HG02840 (cell line): ENCODE results near the gene PDE8A.

Source experiments
- ATAC-seq: cut with Tn5 transposase; IDR thresholded peaks from one replicate; pipeline ENCODE4 v1.9.1; 2021; ENCODE audit warnings: mild to moderate bottlenecking, moderate library complexity, moderate number of reproducible peaks; ENCODE audit not compliant: unreplicated experiment, low FRiP score

PDE8A gene

DNA sequence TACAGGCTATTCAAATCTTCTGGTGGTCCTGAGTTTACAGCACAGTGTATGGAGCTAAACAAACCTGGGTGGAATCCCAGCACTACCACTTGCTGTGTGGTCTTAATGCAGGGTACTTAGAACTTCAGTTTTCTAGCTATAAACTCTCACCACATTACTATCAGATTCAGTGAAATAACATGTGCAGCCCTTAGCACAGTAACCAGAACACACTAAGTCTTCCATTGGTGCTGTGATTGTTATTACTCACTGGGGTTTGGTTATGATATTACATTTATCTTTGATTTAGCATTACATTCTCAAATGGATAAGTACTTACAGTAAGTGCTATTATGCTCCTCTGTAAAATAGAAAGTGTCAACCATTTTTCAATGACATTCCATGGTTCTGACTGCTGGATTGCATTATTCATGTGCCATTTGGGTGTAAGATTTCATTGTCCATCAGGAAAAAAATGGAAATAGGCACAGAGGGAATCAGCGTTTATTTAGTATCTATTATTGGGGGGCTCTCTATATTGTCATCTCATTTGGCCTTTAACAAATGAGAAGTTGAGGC is 81.9 kb downstream of the PDE8A start:
- ATAC-seq = no peak

- ATAC-seq = no peak
Measured at GRCh38 chr15:85064710-85065109, 83.1 kb downstream of the PDE8A start.

- ATAC-seq = no peak
Measured at GRCh38 chr15:85071061-85071460, 89.4 kb downstream of the PDE8A start.

DNA sequence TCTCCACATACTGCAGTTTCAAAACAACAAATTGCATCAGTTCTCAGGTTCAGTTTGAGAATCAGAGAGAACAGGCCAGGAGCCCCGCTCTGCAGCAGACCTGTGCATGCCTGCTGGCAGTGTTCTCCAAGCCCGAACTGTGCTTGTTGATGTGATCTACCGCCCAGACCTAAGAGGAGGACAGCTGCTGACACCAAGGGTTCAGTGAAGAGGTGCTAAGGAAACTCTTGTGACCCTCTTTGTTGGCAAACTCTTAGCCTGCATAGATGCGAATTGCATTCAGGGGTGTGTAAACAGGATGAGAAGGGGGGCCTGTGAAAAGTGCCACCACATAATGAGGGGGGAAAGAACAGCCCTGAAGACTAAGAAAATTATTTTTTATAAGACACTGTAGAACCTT is 89.8 kb downstream of the PDE8A start:
- no peak for ATAC-seq

- no peak for ATAC-seq
Measured at GRCh38 chr15:85072917-85073316, 91.3 kb downstream of the PDE8A start.

DNA sequence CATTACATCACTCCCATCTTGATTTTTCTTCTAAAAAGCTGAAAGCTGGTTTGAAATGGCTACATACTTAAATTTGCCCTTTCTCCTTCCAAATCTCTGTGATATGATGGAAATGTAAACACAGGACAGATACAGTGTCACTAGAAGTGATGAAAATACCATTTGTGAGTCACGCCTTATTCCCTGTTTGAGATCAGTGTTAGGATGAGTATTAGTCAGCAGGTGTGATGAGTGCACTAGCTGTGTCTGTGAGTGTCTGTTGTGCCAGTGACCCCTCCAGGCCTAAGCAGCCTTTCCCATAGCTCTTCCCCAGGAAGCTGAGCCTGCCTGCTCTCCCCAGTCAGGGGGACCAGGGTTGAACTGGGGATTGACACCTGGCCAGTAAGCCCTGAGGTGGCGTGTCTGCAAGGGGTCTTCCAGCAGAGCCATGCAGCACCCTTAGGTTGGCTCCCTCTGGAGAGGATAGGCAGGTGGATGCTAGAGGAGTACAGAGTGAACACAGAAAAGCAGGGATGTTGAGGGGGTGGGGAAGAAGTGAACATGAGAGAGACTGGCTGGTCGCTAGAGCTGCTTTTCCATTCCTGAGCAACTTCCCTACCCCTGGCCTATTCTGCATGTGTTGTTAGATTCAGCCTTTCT is 92.0 kb downstream of the PDE8A start:
- no peak for ATAC-seq

DNA sequence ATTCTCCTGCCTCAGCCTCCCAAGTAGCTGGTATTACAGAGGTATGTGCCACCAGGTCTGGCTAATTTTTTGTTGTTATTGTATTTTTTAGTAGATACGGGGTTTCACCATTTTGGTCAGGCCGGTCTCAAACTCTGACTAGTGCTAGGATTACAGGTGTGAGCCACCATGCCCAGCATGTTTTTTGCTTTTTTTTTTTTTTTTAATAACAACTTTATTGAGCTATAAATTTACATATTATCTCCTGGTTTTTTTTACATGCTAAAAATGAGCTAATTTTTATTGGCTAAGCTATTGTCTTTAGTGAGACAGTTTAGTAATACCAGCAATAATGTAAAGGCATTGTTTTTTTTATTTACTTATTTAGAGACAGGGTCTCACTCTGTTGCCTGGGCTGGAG is 105.2 kb downstream of the PDE8A start:
- no peak for ATAC-seq

GRCh38 chr15:85088300-85088699 is 106.6 kb downstream of the PDE8A start:
- ATAC-seq = no peak

- ATAC-seq = no peak
Measured at GRCh38 chr15:85089929-85090597, 108.4 kb downstream of the PDE8A start.

- ATAC-seq = no peak
Measured at GRCh38 chr15:85091990-85092389, 110.3 kb downstream of the PDE8A start.

GRCh38 chr15:85094685-85095084 is 113.0 kb downstream of the PDE8A start:
- no peak for ATAC-seq

DNA sequence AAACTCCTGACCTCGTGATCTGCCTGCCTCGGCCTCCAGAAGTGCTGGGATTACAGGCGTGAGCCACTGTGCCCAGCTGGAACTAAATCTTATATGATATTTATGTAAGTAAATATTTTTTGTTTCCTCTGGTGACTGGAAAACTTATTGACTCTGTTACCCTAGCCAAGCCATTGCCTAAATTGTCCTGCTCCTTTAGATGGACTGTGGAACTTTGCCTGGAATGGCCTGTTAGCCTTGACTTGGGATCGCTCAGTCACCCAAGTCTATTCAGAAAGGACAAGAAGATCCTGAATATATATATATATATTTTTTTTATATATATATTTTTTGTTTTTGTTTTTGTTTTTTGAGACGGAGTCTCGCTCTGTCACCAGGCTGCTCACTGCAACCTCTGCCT is 113.9 kb downstream of the PDE8A start:
- no peak for ATAC-seq

DNA sequence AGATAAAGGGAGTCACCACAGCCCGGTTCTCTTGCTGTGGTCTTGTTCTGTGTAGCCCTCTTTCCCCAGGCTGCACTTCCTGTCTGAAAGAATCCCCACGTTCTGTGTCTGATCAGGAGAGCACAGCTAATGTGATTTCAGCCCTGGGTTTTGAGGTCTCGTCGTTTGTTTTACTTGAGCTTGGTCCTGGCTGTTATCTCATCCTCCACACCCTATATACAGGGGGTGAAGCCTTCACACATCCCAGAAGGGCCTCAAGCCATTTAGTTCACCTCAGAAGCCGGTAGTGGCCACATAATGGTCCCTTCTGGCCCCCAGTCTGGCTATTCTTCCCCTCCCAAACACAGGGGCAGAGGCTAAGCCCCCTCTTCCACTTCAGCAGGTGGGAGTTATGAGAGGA is 115.6 kb downstream of the PDE8A start:
- ATAC-seq = no peak

DNA sequence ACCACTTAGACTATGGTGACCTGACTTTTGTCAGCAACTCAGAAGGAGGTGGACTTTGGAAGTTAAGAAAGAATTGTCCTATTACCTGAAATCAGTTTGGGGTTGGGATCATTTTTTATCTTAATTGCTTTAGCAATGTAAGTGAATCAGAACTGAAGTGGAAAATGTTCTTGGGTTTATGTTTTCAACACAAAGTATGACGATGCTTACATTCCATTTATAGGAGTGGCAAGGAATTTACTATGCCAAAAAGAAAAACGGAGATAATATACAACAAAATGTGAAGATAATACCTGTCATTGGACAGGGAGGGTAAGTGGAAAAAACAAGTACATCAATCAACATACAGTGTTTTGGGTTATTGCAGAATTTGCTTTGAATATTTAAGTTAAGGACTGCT is 116.1 kb downstream of the PDE8A start:
- no peak for ATAC-seq

- no peak for ATAC-seq
Measured at GRCh38 chr15:85099195-85099803, 117.6 kb downstream of the PDE8A start.

GRCh38 chr15:85100186-85100937 is 118.7 kb downstream of the PDE8A start:
- ATAC-seq = no peak

DNA sequence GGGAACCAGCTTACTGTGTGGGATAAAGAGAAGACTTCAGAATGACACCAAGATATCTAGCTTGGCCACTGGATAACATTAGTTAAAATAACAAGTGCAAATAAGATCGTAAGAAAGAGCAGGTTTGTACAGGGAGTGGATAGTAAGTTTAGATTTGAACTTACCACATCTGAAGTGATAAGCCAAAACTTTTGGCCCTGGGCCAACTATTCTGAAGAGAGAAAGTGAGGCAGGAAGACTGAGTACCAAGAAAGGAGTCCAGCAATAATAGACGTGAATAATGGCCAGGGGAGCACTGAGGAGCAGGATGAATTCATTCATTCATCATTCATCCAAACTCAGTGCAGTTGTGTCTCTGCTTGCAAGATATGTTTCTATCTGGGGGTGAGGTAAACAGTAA is 122.9 kb downstream of the PDE8A start:
- no peak for ATAC-seq

DNA sequence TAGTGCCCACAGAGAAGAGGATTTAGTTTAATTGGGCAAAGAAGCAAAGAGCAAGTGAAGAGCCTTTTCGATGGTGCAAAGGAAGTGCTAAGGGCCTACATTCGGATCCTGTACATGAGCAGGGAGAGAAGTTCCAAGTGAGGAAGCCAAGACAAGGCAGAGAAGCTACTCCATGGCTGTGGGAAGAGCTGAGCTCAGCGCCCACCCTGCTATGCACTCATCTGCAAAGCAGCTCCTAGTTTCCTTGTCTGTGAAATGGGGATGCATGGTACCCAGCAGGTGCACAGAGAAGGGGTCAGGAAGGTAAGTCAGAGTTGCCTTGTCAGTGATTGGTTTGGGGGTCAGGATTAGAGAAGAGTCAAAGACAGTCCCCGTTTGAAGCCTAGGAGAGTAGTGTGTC is 126.5 kb downstream of the PDE8A start:
- ATAC-seq = no peak

DNA sequence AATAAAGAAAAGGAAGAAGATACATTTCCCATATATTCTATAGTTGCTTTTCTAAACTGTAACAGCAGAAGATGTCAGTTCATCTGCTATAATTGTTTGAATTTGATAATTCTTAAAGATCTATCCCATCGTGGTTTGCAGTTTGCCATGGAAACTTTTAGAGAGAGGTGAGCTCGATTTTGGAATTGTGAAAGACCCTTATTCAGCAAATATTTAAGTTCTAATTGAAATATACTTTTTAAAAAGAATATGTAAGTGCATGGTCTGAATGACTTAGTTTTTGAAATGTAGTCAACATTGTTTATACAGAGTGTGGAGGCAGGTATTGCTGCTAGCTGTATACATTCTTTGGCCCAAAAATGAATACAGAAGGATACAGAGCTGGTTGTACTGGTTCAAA is 127.7 kb downstream of the PDE8A start:
- ATAC-seq = no peak

DNA sequence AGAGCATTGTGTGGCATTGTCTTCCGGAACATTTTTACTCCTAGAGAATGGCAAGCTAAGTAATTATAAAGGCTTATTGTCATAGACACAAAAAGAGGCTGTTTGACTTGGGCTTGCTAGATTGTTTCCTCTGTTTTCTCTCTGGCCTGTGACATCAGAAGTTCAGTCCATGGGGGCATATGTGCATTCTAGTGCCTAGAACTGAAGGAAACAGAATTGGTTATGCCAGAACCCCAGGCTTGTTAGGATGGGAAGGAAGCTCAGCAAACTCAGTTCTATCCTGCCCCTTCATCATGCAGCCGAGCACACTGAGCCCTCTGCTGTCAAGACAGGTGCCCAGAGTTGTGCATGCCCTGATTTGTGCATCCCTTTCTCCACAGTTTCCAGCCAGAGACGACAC is 131.3 kb downstream of the PDE8A start:
- no peak for ATAC-seq

GRCh38 chr15:85114886-85115285 is 133.2 kb downstream of the PDE8A start:
- ATAC-seq = no peak
